H1 (cell line): ENCODE data around the gene STX16.

Experiments
- CBX5 ChIP-seq: fragments of 300-800, 300-1000 bp; sonication (generic); IDR thresholded peaks from 2 replicates; pipeline ENCODE4 v1.7.1; 2016; ENCODE audit warnings: antibody characterized with exemption, low read length, low read depth
- EZH2 ChIP-seq: fragments of 200-600 bp; sonication (generic); IDR thresholded peaks from 2 replicates; pipeline ENCODE4 v1.7.1; 2012; ENCODE audit warnings: low read depth, mild to moderate bottlenecking, moderate library complexity, low read length, inconsistent platforms; ENCODE audit not compliant: severe bottlenecking
- JUN ChIP-seq: IDR thresholded peaks from 2 replicates; pipeline ENCODE4 v1.6.1; 2011; ENCODE audit warnings: low read depth, mild to moderate bottlenecking, improper control_type of control experiment, low read length
- MAFK ChIP-seq: IDR thresholded peaks from 2 replicates; pipeline ENCODE4 v1.6.1; 2012; ENCODE audit warnings: low read depth, mild to moderate bottlenecking, improper control_type of control experiment, low read length
- POLR2A ChIP-seq, 2 experiments: IDR thresholded peaks; 1 replicate in 1 of 2; 2 replicates in 1 of 2; pipeline ENCODE4 v1.6.1; 2011; ENCODE audit warnings: low read depth in 2 of 2, low read length in 2 of 2, mild to moderate bottlenecking in 2 of 2; ENCODE audit errors: control extremely low read depth in 1 of 2
- POLR2AphosphoS5 ChIP-seq: IDR thresholded peaks from 2 replicates; pipeline ENCODE4 v1.6.1; 2011; ENCODE audit warnings: low read depth, low read length
- TAF1 ChIP-seq: IDR thresholded peaks from 2 replicates; pipeline ENCODE4 v1.6.1; 2011; ENCODE audit warnings: mild to moderate bottlenecking, low read depth, low read length
- YY1 ChIP-seq: IDR thresholded peaks from 2 replicates; pipeline ENCODE4 v1.6.1; 2011; ENCODE audit warnings: low read depth, mild to moderate bottlenecking, low read length
- TF ChIP-seq, protein P1 (sequence below), 3 experiments: IDR thresholded peaks; 1 replicate in 2 of 3; 2 replicates in 1 of 3; pipeline versions ENCODE4 v1.5.1 to v1.6.1; 2011; ENCODE audit warnings: low read length in 3 of 3, mild to moderate bottlenecking in 3 of 3, inconsistent platforms in 2 of 3, low read depth in 1 of 3, moderate library complexity in 1 of 3; ENCODE audit not compliant: insufficient read depth in 1 of 3; ENCODE audit errors: control extremely low read depth in 1 of 3

DNA sequence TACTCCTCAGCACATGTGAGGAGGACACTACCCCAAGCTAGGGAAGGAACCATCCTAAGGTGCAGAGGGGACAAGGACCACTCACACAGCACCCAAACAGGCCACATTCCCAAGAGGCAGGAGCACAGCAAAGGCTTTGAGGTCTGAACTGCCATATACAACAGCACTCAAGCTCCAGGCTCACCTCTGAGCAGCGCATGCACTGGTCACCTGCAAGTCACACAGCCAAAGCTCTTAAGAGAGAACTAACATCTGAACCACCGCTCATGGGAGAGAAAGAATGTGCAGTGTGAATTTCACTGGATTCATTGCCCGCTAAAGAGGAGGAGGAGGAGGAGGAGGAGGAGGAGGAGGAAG is 72.5 kb downstream of the STX16 start:
- TF ChIP-seq, protein P1, sequence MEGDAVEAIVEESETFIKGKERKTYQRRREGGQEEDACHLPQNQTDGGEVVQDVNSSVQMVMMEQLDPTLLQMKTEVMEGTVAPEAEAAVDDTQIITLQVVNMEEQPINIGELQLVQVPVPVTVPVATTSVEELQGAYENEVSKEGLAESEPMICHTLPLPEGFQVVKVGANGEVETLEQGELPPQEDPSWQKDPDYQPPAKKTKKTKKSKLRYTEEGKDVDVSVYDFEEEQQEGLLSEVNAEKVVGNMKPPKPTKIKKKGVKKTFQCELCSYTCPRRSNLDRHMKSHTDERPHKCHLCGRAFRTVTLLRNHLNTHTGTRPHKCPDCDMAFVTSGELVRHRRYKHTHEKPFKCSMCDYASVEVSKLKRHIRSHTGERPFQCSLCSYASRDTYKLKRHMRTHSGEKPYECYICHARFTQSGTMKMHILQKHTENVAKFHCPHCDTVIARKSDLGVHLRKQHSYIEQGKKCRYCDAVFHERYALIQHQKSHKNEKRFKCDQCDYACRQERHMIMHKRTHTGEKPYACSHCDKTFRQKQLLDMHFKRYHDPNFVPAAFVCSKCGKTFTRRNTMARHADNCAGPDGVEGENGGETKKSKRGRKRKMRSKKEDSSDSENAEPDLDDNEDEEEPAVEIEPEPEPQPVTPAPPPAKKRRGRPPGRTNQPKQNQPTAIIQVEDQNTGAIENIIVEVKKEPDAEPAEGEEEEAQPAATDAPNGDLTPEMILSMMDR (IDR thresholded peaks at IDR 0.05; ENCODE audit: control extremely low read depth in 1 of 3, insufficient read depth in 1 of 3, low read depth in 1 of 3, low read length in 3 of 3), result no peak
- TF ChIP-seq CBX5 (no peak), MAFK (no peak), TAF1 (no peak), YY1 (no peak), POLR2AphosphoS5 (no peak), JUN (no peak), EZH2 (no peak), POLR2A (IDR thresholded peaks at IDR 0.05; ENCODE audit: control extremely low read depth in 1 of 2, low read depth in 2 of 2, low read length in 2 of 2) (no peak)
